SU-DHL-6 (cell line): ENCODE measurements around the gene SFTPB.

Source experiments
- H2AFZ ChIP-seq: fragments of 200-600 bp; sonication (generic); 2 replicates; pipeline ENCODE4 v1.6.1; 2014; ENCODE audit warnings: low read depth, mild to moderate bottlenecking, moderate library complexity, mixed read lengths, antibody characterized with exemption, low read length; ENCODE audit not compliant: severe bottlenecking
- H3F3A ChIP-seq: fragments of 200-600 bp; shearing (Covaris generic); 2 replicates; pipeline ENCODE4 v1.6.0; 2016; ENCODE audit warnings: antibody characterized with exemption, mild to moderate bottlenecking; ENCODE audit not compliant: insufficient read depth
- H3K27ac ChIP-seq: fragments of 200-600 bp; sonication (generic); 2 replicates; pipeline ENCODE4 v1.5.1; 2016; ENCODE audit warnings: low read depth, mild to moderate bottlenecking, low read length, moderate library complexity, mixed read lengths
- H3K27me3 ChIP-seq: fragments of 200-600 bp; sonication (generic), shearing (Covaris generic); 2 replicates; pipeline ENCODE4 v1.6.0; 2014; ENCODE audit warnings: mild to moderate bottlenecking, low read length
- H3K36me3 ChIP-seq: fragments of 200-600 bp; sonication (generic); 2 replicates; pipeline ENCODE4 v1.6.1; 2014; ENCODE audit warnings: mild to moderate bottlenecking, low read length, mixed read lengths
- H3K4me2 ChIP-seq: fragments of 300-600, 200-600 bp; shearing (Covaris generic), sonication (generic); 2 replicates; pipeline ENCODE4 v1.6.0; 2014; ENCODE audit warnings: low read length, low read depth, mild to moderate bottlenecking; ENCODE audit not compliant: poor library complexity, severe bottlenecking
- H3K4me3 ChIP-seq: fragments of 200-600 bp; sonication (generic); 2 replicates; pipeline ENCODE4 v1.5.1; 2014; ENCODE audit warnings: antibody characterized with exemption, low read length, mild to moderate bottlenecking, mixed read lengths; ENCODE audit not compliant: insufficient read depth, poor library complexity, severe bottlenecking
- H3K79me2 ChIP-seq: fragments of 200-600 bp; sonication (generic); 2 replicates; pipeline ENCODE4 v1.6.1; 2014; ENCODE audit warnings: mild to moderate bottlenecking, low read length, moderate library complexity; ENCODE audit not compliant: insufficient read depth
- H3K9ac ChIP-seq: fragments of 200-600 bp; sonication (generic); 2 replicates; pipeline ENCODE4 v1.7.0; 2014; ENCODE audit warnings: mild to moderate bottlenecking, low read length
- H3K9me2 ChIP-seq: fragments of 200-600 bp; sonication (generic); replicated peaks from 2 replicates; pipeline ENCODE4 v1.6.1; 2014; ENCODE audit warnings: low read length; ENCODE audit not compliant: insufficient read depth
- H3K9me3 ChIP-seq: fragments of 200-600 bp; sonication (generic); 2 replicates; pipeline ENCODE4 v1.6.1; 2014; ENCODE audit warnings: low read length, mixed read lengths; ENCODE audit not compliant: insufficient read depth
- H4K20me1 ChIP-seq: fragments of 200-600 bp; sonication (generic); 2 replicates; pipeline ENCODE4 v1.6.1; 2014; ENCODE audit warnings: low read depth, mild to moderate bottlenecking, antibody characterized with exemption, low read length, moderate library complexity, mixed read lengths
- EZH2phosphoT487 ChIP-seq: fragments of 200-600 bp; sonication (generic), shearing (Covaris generic); conservative IDR thresholded peaks from 2 replicates; pipeline ENCODE4 v1.6.1; 2018; ENCODE audit warnings: mild to moderate bottlenecking, antibody characterized with exemption, low read length, moderate library complexity, mixed read lengths
- TF ChIP-seq, protein P1 (sequence below): fragments of 200-600 bp; sonication (generic); IDR thresholded peaks from one replicate; pipeline ENCODE4 v1.5.1; 2017; ENCODE audit warnings: antibody characterized with exemption, mild to moderate bottlenecking, low read length, moderate library complexity; ENCODE audit not compliant: insufficient read depth, poor library complexity, severe bottlenecking

Gene SFTPB

DNA sequence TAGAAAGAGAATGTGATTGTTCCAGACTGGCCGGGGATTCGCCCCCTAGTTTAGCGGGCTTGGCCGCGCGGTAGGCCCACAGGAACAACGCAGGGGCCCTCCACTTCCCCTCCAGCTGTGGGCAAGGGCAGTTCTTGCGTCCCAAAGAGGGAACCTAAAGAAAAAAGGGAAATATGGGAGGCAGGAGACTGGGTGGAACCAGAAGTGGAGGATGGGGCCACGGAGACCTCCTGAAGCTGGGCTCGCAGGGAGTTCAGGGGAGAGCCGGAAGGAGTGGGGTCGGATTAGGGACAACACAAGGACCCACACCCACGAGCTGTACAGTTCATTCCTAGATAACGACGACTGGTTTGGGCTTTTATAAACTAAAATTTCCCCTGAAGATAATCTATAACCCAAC is 44.3 kb upstream of the SFTPB start:
- no peak overlapping the region for H3K4me2 ChIP-seq
- H3K9me2 ChIP-seq = no peaks in the 10 kb centered on the region
- no peaks in the 10 kb centered on the region for H4K20me1 ChIP-seq

DNA sequence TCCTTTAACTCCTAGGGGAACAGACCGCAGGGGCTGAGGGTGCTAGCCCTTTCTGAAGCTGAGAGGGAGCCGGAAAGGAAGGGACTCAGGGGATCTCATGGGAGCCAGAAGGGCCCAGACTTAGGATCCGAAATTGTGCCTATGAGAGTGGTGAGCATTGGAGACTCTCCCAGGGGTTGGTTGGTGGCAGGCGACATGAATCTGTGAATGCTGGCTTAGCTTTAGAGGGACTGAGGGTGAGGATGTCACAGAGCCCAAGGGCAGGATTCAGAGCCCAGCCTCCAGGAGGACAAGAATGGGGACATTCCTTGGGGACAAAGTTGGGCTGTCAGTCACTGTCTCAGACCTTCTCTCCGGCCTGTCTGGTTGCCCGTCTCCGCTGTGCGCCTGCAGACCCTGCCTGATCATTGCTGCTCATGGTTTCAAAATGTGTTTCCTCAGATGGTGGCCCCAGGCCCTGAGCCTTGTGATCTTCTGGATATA is 43.6 kb upstream of the SFTPB start:
- no peak for TF ChIP-seq EZH2phosphoT487
- TF ChIP-seq, protein P1, sequence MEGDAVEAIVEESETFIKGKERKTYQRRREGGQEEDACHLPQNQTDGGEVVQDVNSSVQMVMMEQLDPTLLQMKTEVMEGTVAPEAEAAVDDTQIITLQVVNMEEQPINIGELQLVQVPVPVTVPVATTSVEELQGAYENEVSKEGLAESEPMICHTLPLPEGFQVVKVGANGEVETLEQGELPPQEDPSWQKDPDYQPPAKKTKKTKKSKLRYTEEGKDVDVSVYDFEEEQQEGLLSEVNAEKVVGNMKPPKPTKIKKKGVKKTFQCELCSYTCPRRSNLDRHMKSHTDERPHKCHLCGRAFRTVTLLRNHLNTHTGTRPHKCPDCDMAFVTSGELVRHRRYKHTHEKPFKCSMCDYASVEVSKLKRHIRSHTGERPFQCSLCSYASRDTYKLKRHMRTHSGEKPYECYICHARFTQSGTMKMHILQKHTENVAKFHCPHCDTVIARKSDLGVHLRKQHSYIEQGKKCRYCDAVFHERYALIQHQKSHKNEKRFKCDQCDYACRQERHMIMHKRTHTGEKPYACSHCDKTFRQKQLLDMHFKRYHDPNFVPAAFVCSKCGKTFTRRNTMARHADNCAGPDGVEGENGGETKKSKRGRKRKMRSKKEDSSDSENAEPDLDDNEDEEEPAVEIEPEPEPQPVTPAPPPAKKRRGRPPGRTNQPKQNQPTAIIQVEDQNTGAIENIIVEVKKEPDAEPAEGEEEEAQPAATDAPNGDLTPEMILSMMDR = no peak
- H3K9ac ChIP-seq = no peak overlapping the region
- no peak overlapping the region for H3K4me2 ChIP-seq
- no peaks in the 10 kb centered on the region for H3K79me2 ChIP-seq
- H2AFZ ChIP-seq = no peak overlapping the region
- H3K27me3 ChIP-seq = no peaks in the 10 kb centered on the region
- H3K4me3 ChIP-seq = no peak overlapping the region
- no peaks in the 10 kb centered on the region for H3K9me2 ChIP-seq
- H3K27ac ChIP-seq = no peak overlapping the region
- H4K20me1 ChIP-seq = no peaks in the 10 kb centered on the region
- no peaks in the 10 kb centered on the region for H3F3A ChIP-seq
- no peaks in the 10 kb centered on the region for H3K36me3 ChIP-seq
- H3K9me3 ChIP-seq = no peaks in the 10 kb centered on the region

More for the DNA sequence above, 44.3 kb upstream of the SFTPB start:
- Histone ChIP-seq H3F3A (no peaks in the 10 kb centered on the region), H3K36me3 (no peaks in the 10 kb centered on the region), H2AFZ (no peak overlapping the region), H3K9ac (no peak overlapping the region), H3K27me3 (no peaks in the 10 kb centered on the region), H3K4me3 (no peak overlapping the region), H3K27ac (no peak overlapping the region), H3K79me2 (no peaks in the 10 kb centered on the region), H3K9me3 (no peaks in the 10 kb centered on the region)
- TF ChIP-seq, protein P1 = no peak
- no peak for TF ChIP-seq EZH2phosphoT487

DNA sequence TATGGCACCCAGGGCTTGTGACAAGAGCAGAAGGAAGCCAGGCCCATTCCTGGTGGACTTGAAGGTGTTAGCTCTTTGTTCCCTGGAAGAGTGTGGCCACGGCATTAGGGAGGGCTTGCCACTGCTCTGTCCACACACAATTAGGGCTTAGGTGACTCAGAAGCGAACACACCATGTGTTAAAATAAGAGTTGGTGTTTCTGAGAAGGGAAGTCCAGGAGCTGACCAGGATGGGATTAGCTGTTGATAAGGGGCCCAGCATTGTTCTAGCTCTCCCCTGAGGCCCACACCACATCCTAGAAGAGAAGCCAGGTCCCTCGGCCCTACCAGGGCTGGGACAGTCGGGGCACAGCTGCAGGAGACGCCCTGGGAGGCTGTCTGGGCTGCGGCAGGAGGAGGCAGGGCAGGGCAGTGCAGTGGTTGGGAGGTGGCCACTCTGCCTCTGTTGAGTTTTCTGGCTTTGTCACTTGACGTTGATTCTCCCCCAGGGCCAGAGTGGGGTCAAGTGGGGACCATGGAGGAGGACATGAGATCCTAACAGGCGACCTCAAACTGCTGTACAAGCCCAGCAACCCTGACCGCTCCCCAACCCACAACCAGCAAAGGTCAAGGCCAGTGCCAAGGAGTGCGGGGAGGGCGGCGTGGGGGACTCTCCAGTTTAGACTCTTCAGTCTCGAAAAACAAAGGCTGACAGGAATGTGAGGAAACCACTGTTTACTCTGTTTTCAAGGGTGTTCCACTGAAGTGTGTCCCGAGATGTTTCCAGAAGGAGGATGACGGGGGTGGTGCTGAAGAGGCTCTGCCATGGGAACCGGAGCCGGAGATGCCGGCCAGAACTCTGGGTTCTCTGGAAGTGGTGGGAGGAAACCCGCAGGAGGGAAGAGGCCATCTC is 42.9 kb upstream of the SFTPB start:
- H4K20me1 ChIP-seq = no peaks in the 10 kb centered on the region
- H3K79me2 ChIP-seq = no peaks in the 10 kb centered on the region
- no peak overlapping the region for H2AFZ ChIP-seq
- H3K27me3 ChIP-seq = no peaks in the 10 kb centered on the region
- TF ChIP-seq EZH2phosphoT487 = no peak
- TF ChIP-seq, protein P1 = no peak
- H3K9me3 ChIP-seq = no peaks in the 10 kb centered on the region
- H3K9me2 ChIP-seq = no peaks in the 10 kb centered on the region
- H3K4me3 ChIP-seq = no peak overlapping the region
- no peak overlapping the region for H3K27ac ChIP-seq
- H3F3A ChIP-seq = no peaks in the 10 kb centered on the region
- no peak overlapping the region for H3K9ac ChIP-seq
- no peaks in the 10 kb centered on the region for H3K36me3 ChIP-seq
- no peak overlapping the region for H3K4me2 ChIP-seq
